Measurements from ENCODE around the gene WASL.

Gene WASL

GRCh38 chr7:123647106-123647730 lies 101.6 kb downstream of the WASL start:
- H3K4me3 ChIP-seq (ENCODE audit: low read depth, low read length, poor library complexity, severe bottlenecking), result no peak overlapping the region
- TF ChIP-seq CTCF (IDR thresholded peaks at IDR 0.05; ENCODE audit: low read length) (no peak), EZH2 (IDR thresholded peaks at IDR 0.05; ENCODE audit: borderline replicate concordance, low read length) (no peak)
- no peak overlapping the region for H3K27ac ChIP-seq (ENCODE audit: low read depth, low read length, poor library complexity, severe bottlenecking)
- H3K79me2 ChIP-seq (ENCODE audit: insufficient read depth, low read length), result no peaks in the 10 kb centered on the region
- no peaks in the 10 kb centered on the region for H4K20me1 ChIP-seq (ENCODE audit: insufficient read depth, low read length)
- no peaks in the 10 kb centered on the region for H3K9me3 ChIP-seq (ENCODE audit: low read length)
- no peaks in the 10 kb centered on the region for H3F3A ChIP-seq (ENCODE audit: insufficient read depth, low read length)
- no peak overlapping the region for H3K9ac ChIP-seq (ENCODE audit: low read length)
- no peaks in the 10 kb centered on the region for H3K4me1 ChIP-seq (ENCODE audit: insufficient read depth, low read length, severe bottlenecking)
- no peak overlapping the region for H3K4me2 ChIP-seq (ENCODE audit: low read length)
- H3K9me2 ChIP-seq (ENCODE audit: low read depth, low read length), result no peaks in the 10 kb centered on the region
- no peaks in the 10 kb centered on the region for H3K36me3 ChIP-seq (ENCODE audit: insufficient read depth, low read length)
- H3K27me3 ChIP-seq (ENCODE audit: insufficient read depth, low read length), result no peaks in the 10 kb centered on the region; the same call in 1 of the 2 replicates
- no peak overlapping the region for H2AFZ ChIP-seq (ENCODE audit: low read length)

- H3F3A ChIP-seq (ENCODE audit: insufficient read depth, low read length), result no peaks in the 10 kb centered on the region
- H3K9ac ChIP-seq (ENCODE audit: low read length), result no peak overlapping the region
- H3K27me3 ChIP-seq (ENCODE audit: insufficient read depth, low read length), result no peaks in the 10 kb centered on the region; the same call in 1 of the 2 replicates
- no peaks in the 10 kb centered on the region for H3K79me2 ChIP-seq (ENCODE audit: insufficient read depth, low read length)
- H3K36me3 ChIP-seq (ENCODE audit: insufficient read depth, low read length), result no peaks in the 10 kb centered on the region
- H3K27ac ChIP-seq (ENCODE audit: low read depth, low read length, poor library complexity, severe bottlenecking), result no peak overlapping the region
- H4K20me1 ChIP-seq (ENCODE audit: insufficient read depth, low read length), result no peaks in the 10 kb centered on the region
- H3K4me3 ChIP-seq (ENCODE audit: low read depth, low read length, poor library complexity, severe bottlenecking), result no peak overlapping the region
- H3K9me2 ChIP-seq (ENCODE audit: low read depth, low read length), result no peaks in the 10 kb centered on the region
- TF ChIP-seq CTCF (IDR thresholded peaks at IDR 0.05; ENCODE audit: low read length), result no peak
- TF ChIP-seq EZH2 (IDR thresholded peaks at IDR 0.05; ENCODE audit: borderline replicate concordance, low read length), result no peak
- H3K4me1 ChIP-seq (ENCODE audit: insufficient read depth, low read length, severe bottlenecking), result no peaks in the 10 kb centered on the region
- no peaks in the 10 kb centered on the region for H3K9me3 ChIP-seq (ENCODE audit: low read length)
- no peak overlapping the region for H2AFZ ChIP-seq (ENCODE audit: low read length)
- no peak overlapping the region for H3K4me2 ChIP-seq (ENCODE audit: low read length)
Measured at GRCh38 chr7:123645516-123645915, 103.3 kb downstream of the WASL start.

- Histone ChIP-seq H3K36me3 (ENCODE audit: insufficient read depth, low read length) (no peaks in the 10 kb centered on the region), H3K27ac (ENCODE audit: low read depth, low read length, poor library complexity, severe bottlenecking) (no peak overlapping the region), H3K9ac (ENCODE audit: low read length) (no peak overlapping the region), H3K4me3 (ENCODE audit: low read depth, low read length, poor library complexity, severe bottlenecking) (no peak overlapping the region), H3K4me2 (ENCODE audit: low read length) (no peak overlapping the region), H3K4me1 (ENCODE audit: insufficient read depth, low read length, severe bottlenecking) (no peaks in the 10 kb centered on the region), H4K20me1 (ENCODE audit: insufficient read depth, low read length) (no peaks in the 10 kb centered on the region), H3K27me3 (ENCODE audit: insufficient read depth, low read length) (no peaks in the 10 kb centered on the region; the same call in 1 of the 2 replicates), H2AFZ (ENCODE audit: low read length) (no peak overlapping the region), H3F3A (ENCODE audit: insufficient read depth, low read length) (no peaks in the 10 kb centered on the region), H3K9me3 (ENCODE audit: low read length) (no peaks in the 10 kb centered on the region), H3K79me2 (ENCODE audit: insufficient read depth, low read length) (no peaks in the 10 kb centered on the region), H3K9me2 (ENCODE audit: low read depth, low read length) (no peaks in the 10 kb centered on the region)
- no peak for TF ChIP-seq EZH2 (IDR thresholded peaks at IDR 0.05; ENCODE audit: borderline replicate concordance, low read length)
- no peak for TF ChIP-seq CTCF (IDR thresholded peaks at IDR 0.05; ENCODE audit: low read length)
Measured at GRCh38 chr7:123643495-123644441, 105.0 kb downstream of the WASL start.
